Adrenal gland (tissue), 5 donors: Measurements from ENCODE around the gene BTN3A1.

Experiments
- POLR2A ChIP-seq, 2 donors: fragments of 450-650 bp; IDR thresholded peaks; one replicate each; pipeline ENCODE4 v1.6.1; 2017; ENCODE audit warnings: antibody characterized with exemption in 2 of 2, mild to moderate bottlenecking in 2 of 2, moderate library complexity in 1 of 2
- TF ChIP-seq, protein P1 (sequence below), 6 experiments: fragments of 450-650 bp in 4 of 6; fragments of 200-600 bp in 2 of 6; sonication (generic) in 1 of 6; IDR thresholded peaks; 1 replicate in 5 of 6; 2 replicates in 1 of 6; pipeline versions ENCODE4 v1.5.1 to v1.8.0; 2016 to 2021; ENCODE audit warnings: antibody characterized with exemption in 6 of 6, mild to moderate bottlenecking in 2 of 6, moderate library complexity in 1 of 6
- donor health status: DM: no; HTN: no; CAD: no.

DNA sequence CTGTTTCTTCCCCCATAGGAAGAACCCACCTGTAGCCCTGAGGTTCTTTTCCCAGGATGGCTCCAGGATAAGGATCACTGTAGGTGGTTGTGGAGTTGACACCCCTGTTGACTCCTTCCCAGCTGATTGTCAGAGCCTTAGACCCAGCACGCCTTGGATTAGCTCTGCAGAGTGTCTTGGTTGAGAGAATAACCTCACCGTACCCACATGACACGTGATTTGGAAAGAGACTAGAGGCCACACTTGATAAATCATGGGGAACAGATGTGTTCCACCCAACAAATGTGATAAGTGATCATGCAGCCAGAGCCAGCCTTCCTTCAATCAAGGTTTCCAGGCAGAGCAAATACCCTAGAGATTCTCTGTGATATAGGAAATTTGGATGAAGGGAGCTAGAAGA lies 12.2 kb downstream of the BTN3A1 start:
- TF ChIP-seq, protein P1, sequence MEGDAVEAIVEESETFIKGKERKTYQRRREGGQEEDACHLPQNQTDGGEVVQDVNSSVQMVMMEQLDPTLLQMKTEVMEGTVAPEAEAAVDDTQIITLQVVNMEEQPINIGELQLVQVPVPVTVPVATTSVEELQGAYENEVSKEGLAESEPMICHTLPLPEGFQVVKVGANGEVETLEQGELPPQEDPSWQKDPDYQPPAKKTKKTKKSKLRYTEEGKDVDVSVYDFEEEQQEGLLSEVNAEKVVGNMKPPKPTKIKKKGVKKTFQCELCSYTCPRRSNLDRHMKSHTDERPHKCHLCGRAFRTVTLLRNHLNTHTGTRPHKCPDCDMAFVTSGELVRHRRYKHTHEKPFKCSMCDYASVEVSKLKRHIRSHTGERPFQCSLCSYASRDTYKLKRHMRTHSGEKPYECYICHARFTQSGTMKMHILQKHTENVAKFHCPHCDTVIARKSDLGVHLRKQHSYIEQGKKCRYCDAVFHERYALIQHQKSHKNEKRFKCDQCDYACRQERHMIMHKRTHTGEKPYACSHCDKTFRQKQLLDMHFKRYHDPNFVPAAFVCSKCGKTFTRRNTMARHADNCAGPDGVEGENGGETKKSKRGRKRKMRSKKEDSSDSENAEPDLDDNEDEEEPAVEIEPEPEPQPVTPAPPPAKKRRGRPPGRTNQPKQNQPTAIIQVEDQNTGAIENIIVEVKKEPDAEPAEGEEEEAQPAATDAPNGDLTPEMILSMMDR (IDR thresholded peaks at IDR 0.05), result no peak
- no peak for TF ChIP-seq POLR2A (IDR thresholded peaks at IDR 0.05)
